ENCODE data around the gene NT5DC1.

DNA sequence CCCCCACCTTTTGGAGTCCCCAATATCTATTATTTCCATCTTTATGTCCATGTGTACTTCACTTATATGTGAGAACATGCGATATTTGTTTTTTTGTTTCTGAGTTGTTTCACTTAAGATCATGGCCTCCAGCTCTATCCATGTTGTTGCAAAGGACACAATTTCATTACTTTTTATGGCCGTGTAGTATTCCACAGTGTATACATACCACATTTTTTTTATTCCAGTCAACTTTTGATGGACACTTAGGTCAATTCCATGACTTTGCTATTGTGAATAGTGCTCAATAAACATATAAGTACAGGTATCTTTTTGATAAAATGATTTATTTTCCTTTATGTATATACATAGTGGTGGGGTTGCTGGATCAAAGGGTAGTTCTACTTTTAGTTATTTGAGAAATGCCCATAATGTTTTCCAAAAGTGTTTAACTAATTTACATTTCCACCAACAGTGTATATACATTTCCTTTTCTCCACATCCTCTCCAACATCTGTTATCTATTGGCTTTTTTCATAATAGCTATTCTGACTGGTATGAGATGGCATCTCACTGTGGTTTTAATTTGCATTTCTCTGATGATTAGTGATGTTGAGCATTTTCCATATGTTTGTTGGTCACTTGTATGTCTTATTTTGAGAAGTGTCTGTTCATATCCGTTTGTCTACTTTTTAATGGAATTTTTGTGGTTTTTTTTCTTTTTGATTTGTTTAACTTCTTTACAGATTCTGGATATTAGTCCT lies 59.3 kb downstream of the NT5DC1 start:
- TF ChIP-seq, protein P1, sequence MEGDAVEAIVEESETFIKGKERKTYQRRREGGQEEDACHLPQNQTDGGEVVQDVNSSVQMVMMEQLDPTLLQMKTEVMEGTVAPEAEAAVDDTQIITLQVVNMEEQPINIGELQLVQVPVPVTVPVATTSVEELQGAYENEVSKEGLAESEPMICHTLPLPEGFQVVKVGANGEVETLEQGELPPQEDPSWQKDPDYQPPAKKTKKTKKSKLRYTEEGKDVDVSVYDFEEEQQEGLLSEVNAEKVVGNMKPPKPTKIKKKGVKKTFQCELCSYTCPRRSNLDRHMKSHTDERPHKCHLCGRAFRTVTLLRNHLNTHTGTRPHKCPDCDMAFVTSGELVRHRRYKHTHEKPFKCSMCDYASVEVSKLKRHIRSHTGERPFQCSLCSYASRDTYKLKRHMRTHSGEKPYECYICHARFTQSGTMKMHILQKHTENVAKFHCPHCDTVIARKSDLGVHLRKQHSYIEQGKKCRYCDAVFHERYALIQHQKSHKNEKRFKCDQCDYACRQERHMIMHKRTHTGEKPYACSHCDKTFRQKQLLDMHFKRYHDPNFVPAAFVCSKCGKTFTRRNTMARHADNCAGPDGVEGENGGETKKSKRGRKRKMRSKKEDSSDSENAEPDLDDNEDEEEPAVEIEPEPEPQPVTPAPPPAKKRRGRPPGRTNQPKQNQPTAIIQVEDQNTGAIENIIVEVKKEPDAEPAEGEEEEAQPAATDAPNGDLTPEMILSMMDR (IDR thresholded peaks at IDR 0.05; ENCODE audit: insufficient read depth, low read depth, low read length), result no peak
- TF ChIP-seq EZH2 (IDR thresholded peaks at IDR 0.05; ENCODE audit: insufficient read depth, low read length), result no peak

Data from astrocyte (in vitro differentiated cells and primary cell).